CD4-positive, alpha-beta T cell treated with Interleukin-12 subunit alpha and Interleukin-12 subunit beta, for 1 hour (primary cell): ENCODE results near the gene KCNC3.

ENCODE experiments used
- DNase-seq: peaks from one replicate; pipeline ENCODE4 v3.0.0-alpha.2; 2020

The KCNC3 gene

DNA sequence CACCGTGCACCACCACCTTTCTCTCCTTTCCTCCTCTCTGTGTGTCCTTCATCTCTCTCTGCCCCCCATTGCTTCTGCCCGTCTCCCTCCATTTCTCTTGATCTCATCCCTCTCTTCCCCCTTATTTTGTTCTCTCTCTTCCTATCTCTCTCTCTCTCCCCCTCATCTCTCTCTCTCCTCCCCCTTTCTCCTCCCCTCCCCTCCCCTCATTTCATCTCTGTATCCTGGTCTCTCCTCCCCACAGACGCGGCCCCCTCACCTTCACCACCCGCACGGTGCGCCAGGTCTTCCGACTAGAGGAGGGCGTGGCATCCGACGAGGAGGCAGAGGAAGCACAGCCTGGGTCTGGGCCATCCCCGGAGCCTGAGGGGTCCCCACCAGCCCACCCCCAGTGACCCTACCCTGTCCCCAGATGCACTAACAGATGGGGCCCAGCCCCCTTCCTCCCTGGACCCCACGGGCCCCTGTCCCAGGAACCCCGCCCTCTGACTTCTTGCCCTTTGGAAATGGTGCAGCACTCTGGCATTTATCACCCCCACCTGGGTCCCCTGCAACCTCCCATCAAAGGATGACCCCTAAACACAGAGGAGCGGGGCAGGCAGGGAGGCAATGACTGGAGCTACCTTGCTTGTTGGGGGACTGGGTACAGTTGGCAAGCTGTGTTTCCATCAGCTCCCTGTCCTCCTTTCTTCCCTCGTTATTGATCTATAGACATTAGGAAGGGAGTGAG lies 19.6 kb downstream of the KCNC3 start:
- no peak for DNase-seq

DNA sequence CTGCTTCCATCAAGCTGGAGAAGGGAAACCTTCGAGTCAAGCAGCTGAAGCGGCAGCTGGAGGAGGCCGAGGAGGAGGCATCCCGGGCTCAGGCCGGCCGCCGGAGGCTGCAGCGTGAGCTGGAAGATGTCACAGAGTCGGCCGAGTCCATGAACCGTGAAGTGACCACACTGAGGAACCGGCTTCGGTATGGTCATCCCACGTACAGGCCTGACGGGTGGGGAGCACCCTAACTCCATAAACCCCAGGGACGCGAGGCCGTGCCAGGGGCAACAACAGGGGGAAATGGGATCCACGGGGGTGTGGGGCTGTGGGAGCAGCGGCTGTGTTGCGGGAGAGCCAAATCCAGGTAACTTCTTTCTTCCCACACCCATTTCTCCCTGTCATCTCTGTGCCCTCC lies 20.2 kb downstream of the KCNC3 start:
- no peak for DNase-seq

DNA sequence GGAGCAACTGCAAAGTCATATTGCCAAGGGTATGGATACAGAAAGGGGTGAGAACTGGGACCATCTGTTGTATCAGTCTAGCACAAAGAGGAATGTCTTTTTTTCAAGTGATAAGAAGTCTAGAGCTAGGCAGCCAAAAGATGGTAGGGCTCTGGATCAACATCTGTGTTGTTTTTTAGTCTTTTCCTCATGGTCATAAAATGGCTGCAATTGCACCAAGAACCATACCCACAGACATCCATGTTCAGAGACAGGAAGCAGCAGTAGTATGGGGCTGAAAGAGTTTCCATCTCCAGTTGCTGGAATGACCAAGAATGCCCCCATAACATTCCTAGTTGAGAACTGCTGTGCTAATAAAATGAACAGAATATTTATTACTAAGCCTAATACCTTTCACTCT lies 25.6 kb downstream of the KCNC3 start:
- DNase-seq, result no peak

DNA sequence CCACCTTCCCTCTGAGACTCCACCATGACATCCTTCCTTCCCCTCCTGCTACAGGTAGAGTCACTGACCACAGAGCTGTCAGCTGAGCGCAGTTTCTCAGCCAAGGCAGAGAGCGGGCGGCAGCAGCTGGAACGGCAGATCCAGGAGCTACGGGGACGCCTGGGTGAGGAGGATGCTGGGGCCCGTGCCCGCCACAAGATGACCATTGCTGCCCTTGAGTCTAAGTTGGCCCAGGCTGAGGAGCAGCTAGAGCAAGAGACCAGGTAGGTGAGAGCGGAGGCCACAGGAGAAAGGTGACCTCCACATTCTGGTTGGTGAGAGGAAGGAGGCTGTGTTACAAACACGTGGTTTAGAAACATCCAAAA lies 27.6 kb downstream of the KCNC3 start:
- no peak for DNase-seq

DNA sequence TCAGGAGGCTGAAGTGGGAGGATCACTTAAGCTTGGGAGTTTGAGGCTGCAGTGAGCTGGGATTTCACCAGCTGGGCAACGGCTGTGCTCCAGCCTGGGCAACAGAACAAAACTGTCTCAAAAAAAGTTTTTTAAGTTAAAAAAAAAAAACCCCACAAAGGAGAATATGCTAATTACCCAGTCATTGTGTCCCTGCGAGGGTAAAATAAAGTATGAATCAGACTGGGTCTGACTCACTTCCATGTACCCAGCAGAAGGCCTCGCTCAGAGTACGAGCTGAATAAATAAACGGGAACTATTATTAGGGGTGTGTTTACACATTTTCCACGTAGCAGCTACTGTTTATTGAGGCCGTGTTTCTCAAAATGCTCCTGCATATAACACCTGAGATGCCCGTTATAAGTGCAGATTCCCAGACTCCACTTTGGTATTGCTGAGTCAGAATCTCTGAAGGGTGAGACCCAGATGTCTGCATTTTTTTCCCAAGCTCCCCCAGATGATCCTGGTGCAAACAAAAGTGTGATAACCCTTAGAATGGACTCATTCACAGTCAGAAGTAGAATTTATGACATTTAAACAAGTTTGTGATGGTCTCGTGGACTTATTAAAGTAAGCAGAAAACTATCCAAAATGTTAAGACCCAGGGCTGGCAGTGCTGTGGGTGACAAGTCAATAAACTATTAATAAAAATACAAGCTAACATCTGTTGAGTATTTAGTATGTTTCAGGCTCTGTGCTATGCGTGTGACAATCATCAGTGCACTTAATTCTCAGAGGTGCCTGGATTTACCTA lies 28.2 kb downstream of the KCNC3 start:
- DNase-seq, result no peak

DNA sequence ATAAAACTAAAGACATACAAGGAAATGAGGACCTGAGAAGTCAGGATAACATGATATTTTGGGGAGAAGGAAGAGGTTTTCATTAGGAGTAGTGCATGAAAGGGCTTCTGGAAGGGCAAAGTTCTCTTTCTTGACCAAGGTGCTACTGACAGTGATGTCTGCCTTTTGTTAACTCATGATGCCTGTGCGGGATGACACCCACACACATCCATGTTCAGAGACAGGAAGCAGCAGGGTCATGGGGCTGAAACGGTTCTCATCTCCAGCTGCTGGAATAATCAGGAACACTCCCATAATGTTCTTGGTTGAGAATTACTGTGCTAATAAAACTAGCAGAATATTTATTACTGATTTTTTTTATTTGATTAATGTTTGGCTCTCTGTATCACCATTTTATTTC lies 29.1 kb downstream of the KCNC3 start:
- DNase-seq, result no peak

DNA sequence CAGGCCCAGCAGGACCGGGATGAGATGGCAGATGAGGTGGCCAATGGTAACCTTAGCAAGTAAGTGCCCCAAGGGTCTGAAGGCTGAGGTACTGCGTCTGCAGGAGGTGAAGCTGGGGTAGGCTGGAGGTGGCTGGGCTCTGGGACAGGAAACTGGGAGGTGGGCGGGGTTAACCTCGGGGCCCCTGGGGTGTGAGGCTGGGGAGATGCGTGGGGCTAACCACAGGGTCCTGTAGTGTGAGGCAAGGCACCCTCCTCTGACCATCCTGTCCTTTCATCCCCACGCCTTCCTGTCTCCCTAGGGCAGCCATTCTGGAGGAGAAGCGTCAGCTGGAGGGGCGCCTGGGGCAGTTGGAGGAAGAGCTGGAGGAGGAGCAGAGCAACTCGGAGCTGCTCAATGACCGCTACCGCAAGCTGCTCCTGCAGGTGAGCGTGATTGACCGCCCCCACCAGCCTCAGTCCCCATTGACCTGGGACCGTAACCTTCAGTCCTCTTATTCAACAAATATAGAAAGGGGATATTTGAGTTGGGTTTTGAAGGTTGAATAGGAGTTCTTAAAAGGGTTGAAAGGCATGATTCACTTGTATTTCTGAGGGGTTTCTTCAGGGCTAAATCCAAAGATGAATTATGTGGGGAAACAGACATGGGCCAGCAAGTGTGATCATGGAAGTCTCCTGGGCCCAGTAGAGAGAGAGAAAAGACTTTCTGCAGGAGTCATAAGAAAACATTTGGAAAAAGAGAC lies 35.7 kb downstream of the KCNC3 start:
- no peak for DNase-seq

DNA sequence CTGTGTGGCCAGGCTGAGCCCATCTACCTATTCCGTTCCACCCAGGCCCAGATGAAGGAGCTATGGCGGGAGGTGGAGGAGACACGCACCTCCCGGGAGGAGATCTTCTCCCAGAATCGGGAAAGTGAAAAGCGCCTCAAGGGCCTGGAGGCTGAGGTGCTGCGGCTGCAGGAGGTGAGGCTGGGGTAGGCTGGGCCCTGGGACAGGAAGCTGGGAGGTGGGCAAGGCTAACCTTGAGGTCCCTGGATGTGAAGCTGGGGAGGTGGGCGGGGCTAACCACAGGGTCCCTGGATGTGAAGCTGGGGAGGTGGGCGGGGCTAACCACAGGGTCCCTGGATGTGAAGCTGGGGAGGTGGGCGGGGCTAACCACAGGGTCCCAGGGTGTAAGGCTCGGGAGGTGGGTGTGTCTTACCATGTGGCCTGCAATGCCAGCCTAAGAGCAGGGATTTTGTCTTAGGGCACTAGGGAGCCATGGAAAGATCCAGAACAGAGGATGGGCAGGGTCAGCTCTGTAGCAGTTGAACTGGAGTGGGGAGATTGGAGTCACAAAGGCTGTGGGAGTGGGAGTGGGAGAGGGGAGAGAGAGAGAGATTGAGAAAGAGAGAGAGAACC lies 36.9 kb downstream of the KCNC3 start:
- no peak for DNase-seq

DNA sequence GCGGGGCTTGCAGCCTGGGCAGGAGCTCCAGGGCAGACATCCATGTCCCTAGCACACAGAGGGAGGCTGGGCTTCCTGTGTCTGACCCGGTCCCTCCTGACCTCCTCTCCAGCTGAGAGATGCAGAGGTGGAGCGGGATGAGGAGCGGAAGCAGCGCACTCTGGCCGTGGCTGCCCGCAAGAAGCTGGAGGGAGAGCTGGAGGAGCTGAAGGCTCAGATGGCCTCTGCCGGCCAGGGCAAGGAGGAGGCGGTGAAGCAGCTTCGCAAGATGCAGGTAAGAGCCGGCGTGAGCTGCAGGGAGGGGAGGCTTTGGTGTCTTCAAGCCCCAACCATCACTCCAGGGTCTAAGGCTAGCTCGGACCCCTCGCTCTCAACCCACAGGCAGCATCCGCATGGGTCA lies 38.4 kb downstream of the KCNC3 start:
- DNase-seq, result no peak

DNA sequence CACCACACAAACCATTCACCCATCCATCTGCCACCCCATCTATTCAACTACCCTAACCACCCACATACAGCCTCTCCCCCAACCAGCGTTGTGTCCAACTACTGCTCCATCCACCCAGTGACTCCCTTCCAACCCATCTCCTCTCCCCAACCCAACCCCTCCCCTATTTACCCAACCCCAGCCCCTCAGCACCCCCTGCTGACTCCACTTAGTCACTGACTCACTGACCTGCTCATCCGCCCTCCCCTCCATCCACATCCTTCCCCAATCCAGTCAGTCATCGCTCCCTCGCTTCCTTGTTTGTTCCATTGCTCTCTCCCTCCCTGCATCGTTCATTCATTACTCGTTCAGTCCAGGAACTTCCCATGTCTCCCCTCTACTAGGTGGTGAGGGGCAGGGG lies 39.2 kb downstream of the KCNC3 start:
- no peak for DNase-seq

DNA sequence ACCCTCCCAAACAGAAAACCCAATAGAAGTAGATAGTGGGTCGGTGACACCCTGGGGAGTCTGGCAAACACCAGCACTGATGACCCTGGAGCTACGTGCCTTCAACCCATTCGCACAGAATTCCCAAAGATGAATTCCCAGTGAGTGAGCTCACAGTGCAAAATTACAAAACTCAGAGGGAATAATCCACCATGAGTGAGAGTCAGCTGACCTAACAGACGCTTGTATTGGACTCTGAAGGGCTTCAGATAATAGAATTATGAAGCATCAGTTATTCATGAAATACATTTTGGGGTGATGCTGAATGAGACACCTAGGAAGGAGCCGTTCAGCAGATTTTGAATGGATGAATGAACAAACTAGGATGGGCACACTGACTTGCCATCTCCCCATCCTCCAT lies 40.2 kb downstream of the KCNC3 start:
- no peak for DNase-seq

DNA sequence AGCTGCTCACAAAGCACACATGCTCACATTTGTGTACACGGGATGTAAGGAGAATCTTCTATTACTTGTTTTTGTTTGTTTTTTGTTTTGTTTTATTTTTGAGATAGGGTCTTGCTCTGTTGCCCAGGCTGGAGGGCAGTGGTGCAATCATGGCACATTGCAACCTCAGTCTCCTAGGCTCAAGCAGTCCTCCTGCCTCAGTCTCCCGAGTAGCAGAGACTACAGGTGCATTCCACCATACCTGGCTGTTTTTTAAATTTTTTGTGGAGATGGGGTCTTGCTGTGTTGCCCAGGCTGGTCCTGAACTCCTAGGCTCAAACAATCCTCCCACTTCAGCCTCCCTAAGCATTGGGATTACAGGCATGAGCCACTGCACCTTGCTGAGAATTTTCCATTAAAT lies 41.8 kb downstream of the KCNC3 start:
- no peak for DNase-seq

DNA sequence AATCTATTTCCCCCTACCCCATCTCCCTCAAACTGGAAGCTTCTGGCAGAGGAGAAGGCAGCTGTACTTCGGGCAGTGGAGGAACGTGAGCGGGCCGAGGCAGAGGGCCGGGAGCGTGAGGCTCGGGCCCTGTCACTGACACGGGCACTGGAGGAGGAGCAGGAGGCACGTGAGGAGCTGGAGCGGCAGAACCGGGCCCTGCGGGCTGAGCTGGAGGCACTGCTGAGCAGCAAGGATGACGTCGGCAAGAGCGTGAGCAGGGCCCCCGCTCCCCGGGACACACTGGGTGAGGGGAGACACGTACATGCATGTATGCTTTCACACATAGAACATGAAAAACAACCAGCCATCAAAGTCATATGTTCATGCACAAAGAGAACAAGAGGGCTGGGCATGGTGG lies 42.7 kb downstream of the KCNC3 start:
- no peak for DNase-seq

DNA sequence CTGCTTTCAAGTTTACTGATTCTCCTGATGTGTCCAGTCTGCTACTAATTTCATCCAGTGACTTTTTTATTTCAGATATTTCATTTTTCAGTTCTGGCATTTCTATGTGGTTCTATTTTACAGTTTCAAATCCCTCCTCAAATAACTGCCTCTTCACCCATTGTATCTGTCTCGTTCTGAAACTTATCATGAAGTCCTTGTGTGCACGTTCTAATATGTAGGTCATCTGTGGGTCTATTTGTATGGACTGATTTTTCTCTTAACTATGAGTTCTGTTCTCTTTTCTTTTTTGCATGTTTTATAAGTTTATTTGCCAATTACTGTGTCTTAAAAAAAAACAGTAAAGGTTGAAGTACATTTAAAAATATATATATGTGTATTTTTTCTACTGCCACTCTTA lies 43.3 kb downstream of the KCNC3 start:
- DNase-seq, result no peak

DNA sequence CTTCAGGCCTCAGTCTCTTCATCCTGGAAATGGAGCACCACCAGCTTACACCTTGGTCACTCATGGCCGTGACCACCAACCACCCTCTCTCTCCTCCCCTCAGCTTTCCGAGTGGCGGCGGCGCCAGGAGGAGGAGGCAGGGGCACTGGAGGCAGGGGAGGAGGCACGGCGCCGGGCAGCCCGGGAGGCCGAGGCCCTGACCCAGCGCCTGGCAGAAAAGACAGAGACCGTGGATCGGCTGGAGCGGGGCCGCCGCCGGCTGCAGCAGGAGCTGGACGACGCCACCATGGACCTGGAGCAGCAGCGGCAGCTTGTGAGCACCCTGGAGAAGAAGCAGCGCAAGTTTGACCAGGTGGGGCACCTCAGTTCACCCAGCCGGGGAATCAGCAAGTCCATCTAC lies 47.7 kb downstream of the KCNC3 start:
- DNase-seq, result no peak

DNA sequence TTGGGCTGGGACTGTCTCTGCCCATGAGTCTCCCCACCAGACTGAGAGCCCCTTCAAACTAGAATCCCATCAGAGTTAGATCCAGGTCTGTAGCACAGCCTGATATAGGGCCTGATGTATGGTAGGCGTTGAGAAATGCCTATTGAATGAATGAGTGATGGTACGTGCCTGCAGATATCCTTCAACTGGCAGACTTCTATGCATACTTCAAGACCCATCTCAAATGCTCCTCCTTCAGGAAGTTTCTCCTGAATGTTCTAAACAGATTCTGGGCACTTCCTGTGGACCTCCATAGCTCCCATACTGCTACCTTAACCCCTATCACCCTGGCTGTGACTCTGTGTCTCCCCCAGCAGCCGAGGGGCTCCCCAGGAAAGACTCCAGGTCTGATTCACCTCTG lies 48.2 kb downstream of the KCNC3 start:
- DNase-seq, result no peak

DNA sequence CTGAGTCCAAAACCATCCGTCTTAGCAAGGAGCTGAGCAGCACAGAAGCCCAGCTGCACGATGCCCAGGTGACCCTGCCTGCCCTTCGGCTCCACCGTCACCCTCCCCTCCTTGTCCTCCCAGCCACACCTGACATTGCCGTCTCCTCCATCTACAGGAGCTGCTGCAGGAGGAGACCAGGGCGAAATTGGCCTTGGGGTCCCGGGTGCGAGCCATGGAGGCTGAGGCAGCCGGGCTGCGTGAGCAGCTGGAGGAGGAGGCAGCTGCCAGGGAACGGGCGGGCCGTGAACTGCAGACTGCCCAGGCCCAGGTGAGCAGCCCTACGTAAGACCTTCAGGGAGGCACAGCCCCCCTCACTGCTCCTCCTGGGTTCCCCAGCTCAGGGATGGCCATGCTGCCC lies 49.1 kb downstream of the KCNC3 start:
- no peak for DNase-seq

DNA sequence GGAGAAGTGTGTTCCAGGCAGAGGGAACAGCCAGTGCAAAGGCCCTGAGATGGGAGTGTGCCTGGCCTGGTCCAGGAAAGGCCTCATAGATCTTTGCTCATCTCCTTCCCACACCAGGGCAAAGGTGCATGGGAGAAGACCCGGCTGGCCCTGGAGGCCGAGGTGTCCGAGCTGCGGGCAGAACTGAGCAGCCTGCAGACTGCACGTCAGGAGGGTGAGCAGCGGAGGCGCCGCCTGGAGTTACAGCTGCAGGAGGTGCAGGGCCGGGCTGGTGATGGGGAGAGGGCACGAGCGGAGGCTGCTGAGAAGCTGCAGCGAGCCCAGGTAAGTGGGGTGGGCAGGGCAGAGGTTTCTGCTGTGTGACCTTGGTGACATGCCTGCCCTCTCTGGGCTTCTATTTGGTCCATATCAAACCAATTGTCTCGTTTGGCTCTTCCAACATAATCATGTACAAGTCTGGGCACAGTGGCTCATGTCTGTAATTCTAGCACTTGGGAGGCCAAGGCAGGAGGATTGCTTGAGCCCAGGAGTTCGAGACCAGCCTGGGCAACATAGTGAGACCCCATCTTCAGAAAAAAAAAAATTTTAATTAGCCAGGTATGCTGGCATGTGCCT lies 51.1 kb downstream of the KCNC3 start:
- DNase-seq, result no peak

DNA sequence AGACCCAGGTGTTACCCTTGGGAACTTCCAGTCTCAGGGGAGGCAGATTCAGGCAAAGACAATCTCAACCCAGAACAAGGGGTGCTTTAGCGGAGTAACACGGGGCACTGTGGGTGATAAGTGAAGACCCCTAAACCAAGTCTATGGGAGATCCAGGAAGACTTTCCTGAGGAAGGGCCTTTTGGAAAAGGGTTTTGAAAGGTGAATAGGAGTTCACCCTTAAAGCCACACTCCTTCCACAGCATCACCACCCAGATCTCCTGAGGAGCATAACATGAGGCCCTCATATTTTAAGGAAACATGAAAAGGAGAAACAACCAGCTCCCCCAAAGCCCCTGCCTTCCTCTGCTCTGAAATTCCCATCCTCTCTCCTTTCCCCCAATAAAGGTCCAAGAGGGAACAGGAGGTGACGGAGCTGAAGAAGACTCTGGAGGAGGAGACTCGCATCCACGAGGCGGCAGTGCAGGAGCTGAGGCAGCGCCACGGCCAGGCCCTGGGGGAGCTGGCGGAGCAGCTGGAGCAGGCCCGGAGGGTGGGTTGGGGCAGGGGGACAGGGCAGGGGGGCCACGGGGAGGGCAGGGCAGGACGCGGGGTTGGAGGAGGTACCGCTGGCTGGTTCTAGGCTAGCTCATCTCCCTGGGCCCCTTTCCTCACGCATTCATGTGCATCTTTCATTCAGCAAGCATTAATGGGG lies 52.7 kb downstream of the KCNC3 start:
- no peak for DNase-seq

DNA sequence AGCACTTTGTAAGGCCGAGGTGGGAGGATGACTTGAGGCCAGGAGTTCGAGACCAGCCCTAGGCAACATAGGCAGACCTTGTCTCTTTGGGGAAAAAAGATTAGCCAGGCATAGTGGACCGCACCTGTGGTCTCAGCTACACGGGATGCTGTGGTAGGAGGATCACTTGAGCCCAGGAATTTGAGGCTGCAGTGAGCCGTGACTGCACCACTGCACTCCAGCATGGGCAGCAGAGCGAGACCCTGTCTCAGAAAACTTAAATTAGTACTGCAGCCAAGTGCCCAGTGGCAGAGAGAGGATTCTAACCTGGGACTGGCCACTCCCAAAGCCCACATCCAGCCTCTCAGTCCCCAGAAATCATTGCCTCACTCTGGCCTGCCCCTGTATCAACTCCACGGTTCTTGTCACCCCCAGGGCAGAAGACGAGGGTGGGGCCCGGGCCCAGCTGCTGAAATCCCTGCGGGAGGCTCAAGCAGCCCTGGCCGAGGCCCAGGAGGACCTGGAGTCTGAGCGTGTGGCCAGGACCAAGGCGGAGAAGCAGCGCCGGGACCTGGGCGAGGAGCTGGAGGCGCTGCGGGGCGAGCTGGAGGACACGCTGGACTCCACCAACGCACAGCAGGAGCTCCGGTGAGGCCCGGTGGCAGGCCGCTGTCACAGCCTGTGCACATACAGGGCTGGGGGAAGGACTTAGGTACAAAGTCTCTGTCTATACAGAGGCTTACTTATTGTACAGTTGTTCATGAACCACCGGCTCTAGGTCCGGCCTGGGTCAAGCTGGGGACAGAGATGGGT lies 53.4 kb downstream of the KCNC3 start:
- no peak for DNase-seq

DNA sequence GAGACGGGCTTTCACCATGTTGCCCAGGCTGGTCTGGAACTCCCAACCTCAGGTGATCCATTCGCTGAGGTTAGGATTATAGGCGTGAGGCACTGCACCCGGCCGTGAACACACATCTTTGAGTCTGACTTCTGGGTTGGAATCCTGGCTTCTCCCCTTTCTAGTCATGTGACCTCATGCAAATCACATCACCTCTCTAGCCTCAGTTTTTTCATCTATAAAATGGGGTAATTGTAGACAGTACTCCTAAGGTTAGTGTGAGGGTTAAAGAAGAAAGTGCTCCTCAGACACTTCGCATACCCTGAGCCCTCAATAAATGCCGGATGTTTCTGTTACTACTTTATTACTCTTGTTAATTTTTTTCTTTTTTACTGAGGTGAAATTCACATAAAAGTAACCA lies 55.4 kb downstream of the KCNC3 start:
- DNase-seq, result no peak
